ENCODE measurements around the gene DNAH9. TPM values are rescaled to one million over a fixed set of nuclear protein-coding genes. Genes with fewer than 3 reads are reported as not detected.

DNAH9 gene
- total RNA-seq, 1 experiment from 2014 or later: 0.22 TPM

DNA sequence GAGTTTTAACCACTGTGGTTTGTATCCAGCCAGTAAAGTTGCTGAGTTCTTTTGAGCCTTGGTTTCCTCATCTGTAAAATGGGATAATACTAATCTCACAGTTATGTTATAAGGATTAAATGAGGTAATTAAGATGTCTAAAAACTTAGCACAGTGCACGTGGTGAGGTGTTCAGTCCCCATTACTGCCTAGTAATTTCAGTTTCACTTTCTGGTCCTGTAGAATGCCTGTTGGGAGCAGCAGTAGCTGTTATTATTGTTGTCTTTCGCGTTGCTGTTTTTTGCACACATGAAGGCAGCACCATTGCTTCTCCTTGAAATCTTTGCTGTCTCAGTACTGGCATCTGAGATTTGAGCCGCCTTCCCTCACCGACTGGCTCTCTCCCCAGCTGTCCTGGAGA lies 182.4 kb downstream of the DNAH9 start:
- Histone ChIP-seq H2BK20ac (ENCODE audit: low read depth, low read length, poor library complexity, severe bottlenecking) (no peak overlapping the region), H2AFZ (ENCODE audit: low read length) (no peak overlapping the region), H3K4ac (ENCODE audit: low read depth, low read length) (no peak overlapping the region), H2AK5ac (ENCODE audit: insufficient read length, low read length) (no peak overlapping the region), H3K56ac (ENCODE audit: insufficient read length, low read depth, low read length) (no peak overlapping the region), H2BK12ac (ENCODE audit: insufficient read length, low read depth, low read length) (no peak overlapping the region), H3K79me1 (ENCODE audit: insufficient read depth, low read depth, low read length, poor library complexity, severe bottlenecking) (no peaks in the 10 kb centered on the region), H4K8ac (replicated peaks; ENCODE audit: insufficient read length, low read depth, low read length) (no peak overlapping the region), H3K4me2 (ENCODE audit: insufficient read depth, insufficient read length, low read length) (no peak overlapping the region), H2BK5ac (ENCODE audit: insufficient read length, low read length) (no peak overlapping the region), H4K20me1 (ENCODE audit: control insufficient read depth, insufficient read depth, insufficient read length) (no peaks in the 10 kb centered on the region), H3K14ac (ENCODE audit: insufficient read depth, low read length) (no peak overlapping the region), H3K9ac (ENCODE audit: extremely low read depth, insufficient read length, low read length) (no peak overlapping the region), H3K27ac (ENCODE audit: insufficient read length, low read depth, low read length) (no peak overlapping the region), H3K23me2 (ENCODE audit: insufficient read length, low read depth, low read length, poor library complexity, severe bottlenecking) (no peaks in the 10 kb centered on the region), H4K5ac (ENCODE audit: insufficient read length, low read depth, low read length) (no peak overlapping the region), H4K91ac (ENCODE audit: insufficient read length, low read depth, low read length) (no peak overlapping the region), H3K27me3 (ENCODE audit: insufficient read depth, low read length) (no peaks in the 10 kb centered on the region), H2BK120ac (ENCODE audit: low read depth, low read length, poor library complexity, severe bottlenecking) (no peak overlapping the region), H3K79me2 (ENCODE audit: insufficient read depth, low read length) (no peaks in the 10 kb centered on the region), H3K4me1 (ENCODE audit: insufficient read depth, low read length) (no peaks in the 10 kb centered on the region), H3K18ac (ENCODE audit: insufficient read length, low read depth, low read length) (no peak overlapping the region), H2BK15ac (ENCODE audit: low read depth, low read length) (no peak overlapping the region), H3K23ac (ENCODE audit: insufficient read length, low read depth, low read length) (no peak overlapping the region), H3T11ph (ENCODE audit: low read length) (no peak overlapping the region), H3K9me3 (ENCODE audit: control insufficient read depth, low read depth, low read length) (no peaks in the 10 kb centered on the region)
- H3K4me1 Mint-ChIP-seq: no peaks in the 10 kb centered on the region
- no peak overlapping the region for H3K27ac Mint-ChIP-seq
- no peak for DNase-seq
- H3K9me3 Mint-ChIP-seq: no peaks in the 10 kb centered on the region
- WGBS (ENCODE audit: extremely low coverage, insufficient read length, low lambda C conversion rate): no CpG with 5 or more reads among the region's 5 CpGs
- TF ChIP-seq, protein P1, sequence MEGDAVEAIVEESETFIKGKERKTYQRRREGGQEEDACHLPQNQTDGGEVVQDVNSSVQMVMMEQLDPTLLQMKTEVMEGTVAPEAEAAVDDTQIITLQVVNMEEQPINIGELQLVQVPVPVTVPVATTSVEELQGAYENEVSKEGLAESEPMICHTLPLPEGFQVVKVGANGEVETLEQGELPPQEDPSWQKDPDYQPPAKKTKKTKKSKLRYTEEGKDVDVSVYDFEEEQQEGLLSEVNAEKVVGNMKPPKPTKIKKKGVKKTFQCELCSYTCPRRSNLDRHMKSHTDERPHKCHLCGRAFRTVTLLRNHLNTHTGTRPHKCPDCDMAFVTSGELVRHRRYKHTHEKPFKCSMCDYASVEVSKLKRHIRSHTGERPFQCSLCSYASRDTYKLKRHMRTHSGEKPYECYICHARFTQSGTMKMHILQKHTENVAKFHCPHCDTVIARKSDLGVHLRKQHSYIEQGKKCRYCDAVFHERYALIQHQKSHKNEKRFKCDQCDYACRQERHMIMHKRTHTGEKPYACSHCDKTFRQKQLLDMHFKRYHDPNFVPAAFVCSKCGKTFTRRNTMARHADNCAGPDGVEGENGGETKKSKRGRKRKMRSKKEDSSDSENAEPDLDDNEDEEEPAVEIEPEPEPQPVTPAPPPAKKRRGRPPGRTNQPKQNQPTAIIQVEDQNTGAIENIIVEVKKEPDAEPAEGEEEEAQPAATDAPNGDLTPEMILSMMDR (conservative IDR thresholded peaks at IDR 0.05): no peak
- no peak overlapping the region for H3K4me3 Mint-ChIP-seq
- H3K27me3 Mint-ChIP-seq (ENCODE audit: low read depth): no peaks in the 10 kb centered on the region
- H3K36me3 Mint-ChIP-seq (ENCODE audit: insufficient read depth in 1 of 3, low read depth in 3 of 3): no peaks in the 10 kb centered on the region
